NCI-H82 treated with DMSO at 0.1 percent for 48 hours (cell line): ENCODE results near the gene ST6GALNAC6.
A peak's percentile ranks its signal among the peaks of the same experiment; 100 is the strongest.

Source experiments
- DNase-seq: peaks from one replicate; lab custom pipeline; 2025; ENCODE audit not compliant: unreplicated experiment; lab: John Stamatoyannopoulos, UW

The ST6GALNAC6 gene

GRCh38 chr9:127917603-127918002 is 18.2 kb upstream of the ST6GALNAC6 start:
- no peak for DNase-seq

- peak; percentile 69 for DNase-seq
Observed at GRCh38 chr9:127916720-127917581, 17.5 kb upstream of the ST6GALNAC6 start, which contains the start of gene ST6GALNAC4. ST6GALNAC4 (minus strand) TSS chr9:127917041; CDS start chr9:127916419, 622 bp downstream.

GRCh38 chr9:127915801-127916719 is 16.7 kb upstream of the ST6GALNAC6 start:
- DNase-seq, result no peak

GRCh38 chr9:127915325-127915752 is 15.9 kb upstream of the ST6GALNAC6 start:
- no peak for DNase-seq

- no peak for DNase-seq
Observed at GRCh38 chr9:127913682-127914081, 14.3 kb upstream of the ST6GALNAC6 start.

GRCh38 chr9:127912882-127913281 is 13.5 kb upstream of the ST6GALNAC6 start:
- no peak for DNase-seq

GRCh38 chr9:127912296-127912695 is 12.9 kb upstream of the ST6GALNAC6 start:
- no peak for DNase-seq

GRCh38 chr9:127910613-127911205 is 11.3 kb upstream of the ST6GALNAC6 start:
- DNase-seq, result no peak

- DNase-seq, result no peak
Observed at GRCh38 chr9:127909839-127910273, 10.5 kb upstream of the ST6GALNAC6 start.

GRCh38 chr9:127908660-127908926 is 9.2 kb upstream of the ST6GALNAC6 start:
- no peak for DNase-seq

- DNase-seq, result no peak
Observed at GRCh38 chr9:127907867-127908659, 8.7 kb upstream of the ST6GALNAC6 start.

- DNase-seq, result no peak
Observed at GRCh38 chr9:127905788-127906191, 6.4 kb upstream of the ST6GALNAC6 start.

- no peak for DNase-seq
Observed at GRCh38 chr9:127905004-127905728, 5.8 kb upstream of the ST6GALNAC6 start.

GRCh38 chr9:127904561-127905003 is 5.2 kb upstream of the ST6GALNAC6 start:
- no peak for DNase-seq

- no peak for DNase-seq
Observed at GRCh38 chr9:127903557-127904475, 4.4 kb upstream of the ST6GALNAC6 start.

- DNase-seq, result no peak
Observed at GRCh38 chr9:127898433-127899127, 823 bp downstream of the ST6GALNAC6 start.

GRCh38 chr9:127897193-127897692 is 2.2 kb downstream of the ST6GALNAC6 start:
- peak; percentile 49 for DNase-seq
